Measurements from ENCODE around the gene ENTREP1.
"Not testable (repeated sequence)": the region's sequence is repeated elsewhere in the genome, so short reads cannot be mapped to it uniquely, and the experiment has no call there.

Gene ENTREP1

DNA sequence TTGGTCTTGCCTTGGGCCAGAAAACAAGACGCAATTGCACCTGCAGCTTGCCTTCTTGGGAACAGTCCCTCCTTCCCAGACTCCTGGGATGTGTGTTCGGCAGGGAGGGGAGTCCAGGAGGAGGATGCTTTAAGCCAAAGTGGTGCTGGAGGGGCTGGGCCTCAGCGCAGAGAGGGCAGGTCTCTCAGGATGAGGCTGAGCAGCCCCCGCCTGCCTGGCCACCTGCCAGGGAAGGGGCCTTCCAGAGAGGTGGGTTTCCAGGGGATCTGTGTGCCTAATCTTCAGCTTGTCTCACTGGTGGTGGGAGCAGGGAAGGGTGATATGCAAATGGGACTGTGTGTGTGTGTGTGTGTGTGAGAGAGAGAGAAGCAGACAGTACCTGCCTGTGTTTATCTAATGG, 105.2 kb downstream of the ENTREP1 start:
- no peak for DNase-seq (ENCODE audit: low read depth)
- TF ChIP-seq, protein P1, sequence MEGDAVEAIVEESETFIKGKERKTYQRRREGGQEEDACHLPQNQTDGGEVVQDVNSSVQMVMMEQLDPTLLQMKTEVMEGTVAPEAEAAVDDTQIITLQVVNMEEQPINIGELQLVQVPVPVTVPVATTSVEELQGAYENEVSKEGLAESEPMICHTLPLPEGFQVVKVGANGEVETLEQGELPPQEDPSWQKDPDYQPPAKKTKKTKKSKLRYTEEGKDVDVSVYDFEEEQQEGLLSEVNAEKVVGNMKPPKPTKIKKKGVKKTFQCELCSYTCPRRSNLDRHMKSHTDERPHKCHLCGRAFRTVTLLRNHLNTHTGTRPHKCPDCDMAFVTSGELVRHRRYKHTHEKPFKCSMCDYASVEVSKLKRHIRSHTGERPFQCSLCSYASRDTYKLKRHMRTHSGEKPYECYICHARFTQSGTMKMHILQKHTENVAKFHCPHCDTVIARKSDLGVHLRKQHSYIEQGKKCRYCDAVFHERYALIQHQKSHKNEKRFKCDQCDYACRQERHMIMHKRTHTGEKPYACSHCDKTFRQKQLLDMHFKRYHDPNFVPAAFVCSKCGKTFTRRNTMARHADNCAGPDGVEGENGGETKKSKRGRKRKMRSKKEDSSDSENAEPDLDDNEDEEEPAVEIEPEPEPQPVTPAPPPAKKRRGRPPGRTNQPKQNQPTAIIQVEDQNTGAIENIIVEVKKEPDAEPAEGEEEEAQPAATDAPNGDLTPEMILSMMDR (IDR thresholded peaks at IDR 0.05; ENCODE audit: low read depth, low read length, missing control alignments) = no peak
- no peak overlapping the region for H3K4me3 ChIP-seq (ENCODE audit: low read depth, low read length)

DNA sequence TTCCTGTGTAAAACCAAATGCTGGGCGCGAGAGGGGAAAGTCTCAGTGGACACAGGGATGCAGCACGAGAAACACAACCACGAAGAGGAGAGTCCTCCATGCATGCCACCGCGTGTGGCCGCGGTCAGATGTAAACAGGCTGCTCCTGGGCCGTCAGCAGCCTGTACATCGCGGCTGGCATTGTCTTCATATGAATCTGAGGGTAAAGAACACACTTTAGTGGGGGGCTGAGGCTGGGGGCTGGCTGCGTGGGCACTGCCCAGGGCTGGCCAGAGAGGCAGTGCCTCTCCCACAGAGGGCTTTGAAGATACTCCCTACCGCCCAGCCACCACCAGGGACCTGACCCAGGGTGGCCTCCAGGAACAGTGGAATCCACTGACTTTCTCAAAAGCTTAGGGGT, 106.2 kb downstream of the ENTREP1 start:
- TF ChIP-seq, protein P1 (IDR thresholded peaks at IDR 0.05; ENCODE audit: low read depth, low read length, missing control alignments) = no peak
- H3K4me3 ChIP-seq (ENCODE audit: low read depth, low read length) = no peak overlapping the region
- no peak for DNase-seq (ENCODE audit: low read depth)

DNA sequence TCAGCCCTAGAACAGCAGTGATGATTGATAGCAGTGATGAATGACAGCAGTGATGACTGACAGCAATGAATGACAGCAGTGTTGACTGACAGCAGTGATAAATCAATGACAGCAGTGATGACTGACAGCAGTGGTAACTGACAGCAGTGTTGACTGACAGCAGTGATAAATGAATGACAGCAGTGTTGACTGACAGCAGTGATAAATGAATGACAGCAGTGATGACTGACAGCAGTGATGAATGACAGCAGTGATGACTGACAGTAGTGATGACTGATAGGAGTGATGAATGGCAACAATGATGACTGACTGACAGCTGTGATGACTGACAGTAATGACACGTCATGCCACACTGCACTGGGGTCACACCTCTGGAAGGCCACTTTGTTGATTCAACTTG, 106.8 kb downstream of the ENTREP1 start:
- TF ChIP-seq, protein P1 (IDR thresholded peaks at IDR 0.05; ENCODE audit: low read depth, low read length, missing control alignments) = no peak
- no peak overlapping the region for H3K4me3 ChIP-seq (ENCODE audit: low read depth, low read length)
- no peak for DNase-seq (ENCODE audit: low read depth)

DNA sequence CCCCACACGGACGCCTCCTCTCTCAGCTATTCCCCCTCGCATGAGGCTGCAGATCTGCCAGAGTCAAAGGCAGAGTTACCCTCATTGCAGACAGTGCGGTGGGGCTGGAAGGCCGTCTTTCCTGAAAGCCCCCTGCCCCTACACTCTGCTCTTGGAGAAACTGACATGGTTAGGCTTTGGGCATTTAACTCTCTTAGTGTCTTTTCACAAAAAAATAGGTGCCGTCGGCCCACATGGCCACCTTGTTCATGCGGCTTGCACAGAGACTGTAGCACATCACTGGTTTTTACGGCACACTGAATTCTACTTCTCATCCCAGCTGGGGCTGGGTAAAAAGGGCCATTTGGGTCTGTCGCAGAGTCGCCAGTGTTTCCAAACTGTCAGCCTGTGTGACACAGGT, 107.6 kb downstream of the ENTREP1 start:
- TF ChIP-seq, protein P1 (IDR thresholded peaks at IDR 0.05; ENCODE audit: low read depth, low read length, missing control alignments) = no peak
- no peak overlapping the region for H3K4me3 ChIP-seq (ENCODE audit: low read depth, low read length)
- no peak for DNase-seq (ENCODE audit: low read depth)

DNA sequence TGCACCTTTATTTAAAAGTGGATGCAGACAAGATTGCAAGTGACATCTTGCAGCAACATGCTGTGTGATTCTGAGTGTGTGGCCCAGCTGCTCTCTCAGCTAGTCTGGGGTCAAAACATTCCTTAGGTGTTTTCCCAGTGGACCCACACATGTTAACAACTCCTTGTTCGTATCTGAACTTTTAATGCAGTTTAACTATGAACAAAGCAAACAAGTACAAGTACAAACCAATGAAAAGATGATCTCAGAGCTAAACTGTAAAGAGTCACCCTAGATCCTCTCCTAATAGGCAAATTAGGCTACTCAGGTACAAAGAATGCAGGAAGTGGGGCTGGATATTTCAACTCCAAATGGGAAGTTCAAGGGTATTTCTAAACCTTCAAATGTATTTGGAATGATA, 108.4 kb downstream of the ENTREP1 start:
- TF ChIP-seq, protein P1 (IDR thresholded peaks at IDR 0.05; ENCODE audit: low read depth, low read length, missing control alignments) = no peak
- DNase-seq (ENCODE audit: low read depth) = no peak
- H3K4me3 ChIP-seq (ENCODE audit: low read depth, low read length) = no peak overlapping the region

DNA sequence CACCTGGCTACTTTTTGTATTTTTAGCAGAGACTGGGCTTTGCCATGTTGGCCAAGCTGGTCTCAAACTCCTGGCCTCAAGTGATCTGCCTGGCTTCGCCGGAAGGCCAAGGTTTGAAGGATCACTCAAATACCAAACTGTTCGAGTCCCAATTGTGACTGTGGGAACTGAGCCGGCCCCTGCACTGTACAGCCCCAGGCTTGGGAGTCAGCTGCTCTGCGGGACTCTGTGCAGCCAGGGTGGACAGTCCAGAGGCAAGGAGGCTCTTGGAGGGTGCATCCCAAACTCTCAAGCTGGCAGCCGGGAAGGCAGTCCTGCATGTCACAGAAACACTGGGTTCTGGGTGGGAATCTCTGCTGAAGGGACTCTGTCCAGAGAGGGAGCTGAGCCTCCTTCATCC, 109.0 kb downstream of the ENTREP1 start:
- no peak for DNase-seq (ENCODE audit: low read depth)
- TF ChIP-seq, protein P1 (IDR thresholded peaks at IDR 0.05; ENCODE audit: low read depth, low read length, missing control alignments) = no peak
- no peak overlapping the region for H3K4me3 ChIP-seq (ENCODE audit: low read depth, low read length)

DNA sequence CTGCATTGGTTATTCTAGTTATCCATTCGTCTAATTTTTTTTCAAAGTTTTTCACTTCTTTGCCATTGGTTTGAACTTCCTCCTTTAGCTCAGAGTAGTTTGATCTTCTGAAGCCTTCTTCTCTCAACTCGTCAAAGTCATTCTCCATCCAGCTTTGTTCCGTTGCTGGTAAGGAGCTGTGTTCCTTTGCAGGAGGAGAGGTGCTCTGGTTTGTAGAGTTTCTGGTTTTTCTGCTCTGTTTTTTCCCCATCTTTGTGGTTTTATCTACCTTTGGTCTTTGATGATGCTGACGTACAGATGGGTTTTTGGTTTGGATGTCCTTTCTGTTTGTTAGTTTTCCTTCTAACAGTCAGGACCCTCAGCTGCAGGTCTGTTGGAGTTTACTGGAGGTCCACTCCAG, 114.6 kb downstream of the ENTREP1 start:
- not testable (repeated sequence) for H3K4me3 ChIP-seq (ENCODE audit: low read depth, low read length); DNase-seq (ENCODE audit: low read depth)

DNA sequence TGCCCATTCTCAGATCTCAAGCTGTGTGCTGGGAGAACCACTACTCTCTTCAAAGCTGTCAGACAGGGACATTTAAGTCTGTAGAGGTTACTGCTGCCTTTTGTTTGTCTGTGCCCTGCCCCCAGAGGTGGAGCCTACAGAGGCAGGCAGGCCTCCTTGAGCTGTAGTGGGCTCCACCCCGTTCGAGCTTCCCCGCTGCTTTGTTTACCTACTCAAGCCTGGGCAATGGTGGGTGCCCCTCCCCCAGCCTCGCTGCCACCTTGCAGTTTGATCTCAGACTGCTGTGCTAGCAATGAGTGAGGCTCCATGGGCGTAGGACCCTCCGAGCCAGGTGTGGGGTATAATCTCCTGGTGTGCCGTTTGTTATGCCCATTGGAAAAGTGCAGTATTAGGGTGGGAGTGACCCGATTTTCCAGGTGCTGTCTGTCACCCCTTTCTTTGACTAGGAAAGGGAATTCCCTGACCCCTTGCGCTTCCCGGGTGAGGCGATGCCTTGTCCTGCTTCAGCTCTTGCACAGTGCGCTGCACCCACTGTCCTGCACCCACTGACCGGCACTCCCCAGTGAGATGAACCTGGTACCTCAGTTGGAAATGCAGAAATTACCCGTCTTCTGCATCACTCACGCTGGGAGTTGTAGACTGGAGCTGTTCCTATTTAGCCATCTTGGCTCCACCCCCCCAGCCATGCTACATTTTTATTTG, 115.4 kb downstream of the ENTREP1 start:
- H3K4me3 ChIP-seq (ENCODE audit: low read depth, low read length); DNase-seq (ENCODE audit: low read depth): not testable (repeated sequence)

All from GM12864 (cell line).